H1 (cell line): ENCODE data around the gene PA2G4. TPM values are rescaled to one million over a fixed set of nuclear protein-coding genes. Genes with fewer than 3 reads are reported as not detected.

ENCODE experiments used
- CBX8 ChIP-seq: fragments of 300-800, 300-1000 bp; sonication (generic); IDR thresholded peaks from 2 replicates; pipeline ENCODE4 v1.7.1; 2016; ENCODE audit warnings: low read depth, low read length, borderline replicate concordance
- CEBPB ChIP-seq: IDR thresholded peaks from 2 replicates; pipeline ENCODE4 v1.6.1; 2012; ENCODE audit warnings: low read depth, low read length
- HDAC2 ChIP-seq, 2 experiments: fragments of 300-600 bp in 1 of 2; sonication (generic) in 1 of 2; IDR thresholded peaks; 2 replicates each; pipeline ENCODE4 v1.6.1; 2011 to 2012; ENCODE audit warnings: low read depth in 2 of 2, low read length in 2 of 2, mild to moderate bottlenecking in 2 of 2, moderate library complexity in 2 of 2, borderline replicate concordance in 1 of 2, inconsistent platforms in 1 of 2
- RFX5 ChIP-seq: IDR thresholded peaks from 2 replicates; pipeline ENCODE4 v1.6.1; 2011; ENCODE audit warnings: low read depth, low read length, improper control_type of control experiment, borderline replicate concordance
- polyA plus RNA-seq, 7 experiments: library from polyadenylated mRNA; depleted of rRNA in 3 of 7; stranded (reverse) in 5 of 7; unstranded in 2 of 7; fragments of >200 nt in 5 of 7; fragments of 200-250 nt in 2 of 7; gene quantifications; 1 replicate in 5 of 7; 2 replicates in 1 of 7; 4 replicates in 1 of 7; pipeline versions ENCODE4 v1.2.1 to v1.2.3, GENCODE V29; 2011 to 2013; ENCODE audit warnings: missing spikeins in 2 of 7, mixed read lengths in 2 of 7
- total RNA-seq: library from RNA; stranded (reverse); fragmentation: NEBNext Ultra II Directional; extraction: Animal tissue kit (Norgen Biotek cat#: 25700); gene quantifications from 2 replicates; pipeline ENCODE4 v1.2.1, GENCODE V29; 2021

Gene PA2G4
- total and polyA plus RNA-seq, 2 of the 8 experiments (the other 6 are each of a cell fraction or from before 2014, with no cell fraction given): 159 to 242 TPM

DNA sequence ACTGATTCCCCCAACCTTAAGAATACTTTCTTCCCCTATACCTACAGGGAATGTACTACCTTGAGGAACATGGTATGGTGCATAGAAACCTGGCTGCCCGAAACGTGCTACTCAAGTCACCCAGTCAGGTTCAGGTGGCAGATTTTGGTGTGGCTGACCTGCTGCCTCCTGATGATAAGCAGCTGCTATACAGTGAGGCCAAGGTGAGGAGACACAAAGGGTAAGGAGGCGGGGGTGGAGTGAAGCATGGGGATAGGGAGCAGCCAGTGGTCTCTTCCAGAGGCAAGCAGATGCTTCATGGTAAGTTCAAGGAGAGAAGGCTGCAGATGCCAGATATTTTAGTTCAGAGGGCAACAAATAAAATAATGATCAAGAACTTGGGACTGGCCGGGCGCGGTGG is 6.6 kb upstream of the PA2G4 start (continued):
- no peak for TF ChIP-seq HDAC2 (IDR thresholded peaks at IDR 0.05; ENCODE audit: borderline replicate concordance in 1 of 2, low read depth in 2 of 2, low read length in 2 of 2)
- TF ChIP-seq RFX5: no peak
- no peak for TF ChIP-seq CBX8
- no peak for TF ChIP-seq CEBPB
